ENCODE data around the gene PLA2G5.

PLA2G5 gene

DNA sequence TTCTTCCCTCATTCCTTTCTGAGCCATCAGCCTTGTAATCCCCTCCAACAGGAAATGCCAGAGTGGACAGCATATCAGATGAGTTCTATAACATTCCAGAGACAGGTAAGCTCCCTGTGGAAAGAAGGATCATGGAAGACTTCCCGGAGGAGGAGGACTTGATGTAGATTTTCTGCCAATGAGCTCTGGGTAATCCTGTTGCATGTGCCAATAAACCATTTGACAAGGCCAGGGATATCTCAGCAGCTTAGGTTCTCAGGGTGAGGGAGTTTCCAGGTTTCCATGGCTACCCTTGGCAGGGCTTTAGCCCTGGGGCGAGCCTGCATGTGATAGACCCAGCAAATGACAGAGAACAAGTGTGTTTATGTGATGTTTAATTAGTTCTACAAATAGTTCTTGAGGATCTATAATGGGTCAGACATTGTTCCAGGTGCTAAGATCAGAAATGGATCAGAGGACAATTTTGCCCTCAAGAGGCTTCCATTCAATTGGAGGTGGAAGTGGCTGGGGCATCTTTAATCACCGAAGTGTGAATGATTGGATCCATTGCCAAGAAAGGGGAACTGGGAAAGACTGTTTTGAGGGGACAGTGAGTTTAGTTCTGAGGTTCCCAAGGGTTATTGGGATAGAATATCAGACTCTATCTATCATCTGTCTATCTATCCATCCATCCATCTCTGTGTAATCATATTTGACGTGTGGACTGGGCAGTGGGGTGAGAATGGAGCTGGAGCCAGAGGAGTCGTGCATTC lies 6.9 kb downstream of the PLA2G5 start:
- ATAC-seq (ENCODE audit: insufficient read depth, low read depth) (no peak), DNase-seq (no peak)
- no peak overlapping the region for H3K9ac ChIP-seq (ENCODE audit: low read depth, low read length)
- H3K9me3 ChIP-seq (ENCODE audit: insufficient read depth, low read length, severe bottlenecking) = no peaks in the 10 kb centered on the region
- H2AFZ ChIP-seq (ENCODE audit: low read depth, low read length) = no peak overlapping the region
- H3K79me2 ChIP-seq (ENCODE audit: insufficient read depth, low read length) = no peaks in the 10 kb centered on the region
- no peaks in the 10 kb centered on the region for H4K20me1 ChIP-seq (ENCODE audit: insufficient read depth, low read length)
- no peak for TF ChIP-seq EZH2 (IDR thresholded peaks at IDR 0.05; ENCODE audit: borderline replicate concordance, low read depth, low read length, severe bottlenecking)
- TF ChIP-seq, protein P1, sequence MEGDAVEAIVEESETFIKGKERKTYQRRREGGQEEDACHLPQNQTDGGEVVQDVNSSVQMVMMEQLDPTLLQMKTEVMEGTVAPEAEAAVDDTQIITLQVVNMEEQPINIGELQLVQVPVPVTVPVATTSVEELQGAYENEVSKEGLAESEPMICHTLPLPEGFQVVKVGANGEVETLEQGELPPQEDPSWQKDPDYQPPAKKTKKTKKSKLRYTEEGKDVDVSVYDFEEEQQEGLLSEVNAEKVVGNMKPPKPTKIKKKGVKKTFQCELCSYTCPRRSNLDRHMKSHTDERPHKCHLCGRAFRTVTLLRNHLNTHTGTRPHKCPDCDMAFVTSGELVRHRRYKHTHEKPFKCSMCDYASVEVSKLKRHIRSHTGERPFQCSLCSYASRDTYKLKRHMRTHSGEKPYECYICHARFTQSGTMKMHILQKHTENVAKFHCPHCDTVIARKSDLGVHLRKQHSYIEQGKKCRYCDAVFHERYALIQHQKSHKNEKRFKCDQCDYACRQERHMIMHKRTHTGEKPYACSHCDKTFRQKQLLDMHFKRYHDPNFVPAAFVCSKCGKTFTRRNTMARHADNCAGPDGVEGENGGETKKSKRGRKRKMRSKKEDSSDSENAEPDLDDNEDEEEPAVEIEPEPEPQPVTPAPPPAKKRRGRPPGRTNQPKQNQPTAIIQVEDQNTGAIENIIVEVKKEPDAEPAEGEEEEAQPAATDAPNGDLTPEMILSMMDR (IDR thresholded peaks at IDR 0.05; ENCODE audit: borderline replicate concordance, extremely low read depth, low read length, poor library complexity, severe bottlenecking) = no peak
- peaks cover 14% of the 10 kb centered on the region for H3K27me3 ChIP-seq (ENCODE audit: insufficient read depth, low read length, poor library complexity)
- H3K4me3 ChIP-seq (ENCODE audit: low read depth in 1 of 2, low read length in 2 of 2) = no peak overlapping the region
- H3K27ac ChIP-seq (ENCODE audit: low read length) = no peak overlapping the region
- no peak overlapping the region for H3K4me2 ChIP-seq (ENCODE audit: insufficient read depth, low read length)
- H3K4me1 ChIP-seq (ENCODE audit: insufficient read depth, low read length) = no peaks in the 10 kb centered on the region
- no peaks in the 10 kb centered on the region for H3K36me3 ChIP-seq (ENCODE audit: insufficient read depth, low read length)

DNA sequence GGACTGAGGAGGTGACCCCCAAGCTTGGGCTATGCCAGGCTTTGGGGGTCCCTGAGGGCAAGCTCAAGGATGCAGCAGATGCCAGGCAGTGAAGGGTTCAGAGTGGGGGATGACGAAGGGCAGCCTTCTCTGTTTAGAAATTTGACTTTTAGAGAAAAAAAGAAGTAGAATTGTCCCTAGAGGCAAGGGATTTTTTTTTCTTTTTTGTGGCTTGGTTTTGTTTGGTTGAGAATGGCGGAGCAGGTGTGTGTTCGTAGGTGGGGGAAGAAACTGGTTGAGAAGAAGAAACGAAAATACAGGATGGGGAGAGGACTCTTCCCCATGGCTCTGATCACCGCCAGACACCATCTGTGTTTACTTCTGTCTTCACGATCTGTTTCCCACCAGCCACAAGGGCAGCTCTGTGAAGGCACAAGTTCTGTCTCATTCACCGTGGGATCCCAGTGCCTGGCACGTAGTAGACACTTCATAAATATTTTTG lies 8.2 kb downstream of the PLA2G5 start:
- DNase-seq (no peak), ATAC-seq (ENCODE audit: insufficient read depth, low read depth) (no peak)
- Histone ChIP-seq H2AFZ (ENCODE audit: low read depth, low read length) (no peak overlapping the region), H3K4me3 (ENCODE audit: low read depth in 1 of 2, low read length in 2 of 2) (no peak overlapping the region), H3K4me2 (ENCODE audit: insufficient read depth, low read length) (no peak overlapping the region), H3K27me3 (ENCODE audit: insufficient read depth, low read length, poor library complexity) (peaks cover 16% of the 10 kb centered on the region), H3K36me3 (ENCODE audit: insufficient read depth, low read length) (no peaks in the 10 kb centered on the region), H3K9ac (ENCODE audit: low read depth, low read length) (no peak overlapping the region), H3K79me2 (ENCODE audit: insufficient read depth, low read length) (no peaks in the 10 kb centered on the region), H3K9me3 (ENCODE audit: insufficient read depth, low read length, severe bottlenecking) (no peaks in the 10 kb centered on the region), H4K20me1 (ENCODE audit: insufficient read depth, low read length) (no peaks in the 10 kb centered on the region), H3K27ac (ENCODE audit: low read length) (no peak overlapping the region), H3K4me1 (ENCODE audit: insufficient read depth, low read length) (no peaks in the 10 kb centered on the region)
- TF ChIP-seq, protein P1 (IDR thresholded peaks at IDR 0.05; ENCODE audit: borderline replicate concordance, extremely low read depth, low read length, poor library complexity, severe bottlenecking) = no peak
- TF ChIP-seq EZH2 (IDR thresholded peaks at IDR 0.05; ENCODE audit: borderline replicate concordance, low read depth, low read length, severe bottlenecking) = no peak

DNA sequence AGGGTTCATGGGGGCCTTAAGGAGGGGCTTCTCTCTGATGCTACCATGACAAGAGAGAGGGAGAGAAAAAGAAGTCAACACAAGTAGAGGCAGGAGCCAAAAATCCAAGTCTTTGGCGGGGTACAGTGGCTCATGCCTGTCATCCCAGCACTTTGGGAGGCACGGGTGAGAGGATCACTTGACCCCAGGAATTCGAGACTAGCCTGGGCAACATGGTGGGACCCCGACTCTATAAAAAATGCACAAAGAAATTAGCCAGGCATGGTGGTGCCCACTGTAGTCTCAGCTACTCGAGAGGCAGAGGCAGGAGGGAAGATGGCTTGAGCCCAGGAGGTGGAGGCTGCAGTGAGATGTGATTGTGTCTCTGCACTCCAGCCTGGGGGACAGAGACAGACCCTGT lies 8.7 kb downstream of the PLA2G5 start:
- no peak overlapping the region for H3K9ac ChIP-seq (ENCODE audit: low read depth, low read length)
- DNase-seq = no peak
- no peaks in the 10 kb centered on the region for H3K79me2 ChIP-seq (ENCODE audit: insufficient read depth, low read length)
- no peak overlapping the region for H2AFZ ChIP-seq (ENCODE audit: low read depth, low read length)
- no peaks in the 10 kb centered on the region for H3K4me1 ChIP-seq (ENCODE audit: insufficient read depth, low read length)
- no peak overlapping the region for H3K27ac ChIP-seq (ENCODE audit: low read length)
- no peaks in the 10 kb centered on the region for H3K36me3 ChIP-seq (ENCODE audit: insufficient read depth, low read length)
- no peaks in the 10 kb centered on the region for H3K9me3 ChIP-seq (ENCODE audit: insufficient read depth, low read length, severe bottlenecking)
- H3K4me2 ChIP-seq (ENCODE audit: insufficient read depth, low read length) = no peak overlapping the region
- H4K20me1 ChIP-seq (ENCODE audit: insufficient read depth, low read length) = no peaks in the 10 kb centered on the region
- no peak overlapping the region for H3K4me3 ChIP-seq (ENCODE audit: low read depth in 1 of 2, low read length in 2 of 2)
- ATAC-seq (ENCODE audit: insufficient read depth, low read depth) = no peak
- TF ChIP-seq, protein P1 (IDR thresholded peaks at IDR 0.05; ENCODE audit: borderline replicate concordance, extremely low read depth, low read length, poor library complexity, severe bottlenecking) = no peak
- TF ChIP-seq EZH2 (IDR thresholded peaks at IDR 0.05; ENCODE audit: borderline replicate concordance, low read depth, low read length, severe bottlenecking) = no peak
- H3K27me3 ChIP-seq (ENCODE audit: insufficient read depth, low read length, poor library complexity) = peaks cover 16% of the 10 kb centered on the region

Data from DND-41 (cell line).